ENCODE measurements around the gene CCNY. TPM values are rescaled to one million over a fixed set of nuclear protein-coding genes. Genes with fewer than 3 reads are reported as not detected.
A peak's percentile ranks its signal among the peaks of the same experiment; 100 is the strongest.

Gene CCNY
- total RNA-seq, 1 experiment from 2014 or later, result 42.1 TPM

DNA sequence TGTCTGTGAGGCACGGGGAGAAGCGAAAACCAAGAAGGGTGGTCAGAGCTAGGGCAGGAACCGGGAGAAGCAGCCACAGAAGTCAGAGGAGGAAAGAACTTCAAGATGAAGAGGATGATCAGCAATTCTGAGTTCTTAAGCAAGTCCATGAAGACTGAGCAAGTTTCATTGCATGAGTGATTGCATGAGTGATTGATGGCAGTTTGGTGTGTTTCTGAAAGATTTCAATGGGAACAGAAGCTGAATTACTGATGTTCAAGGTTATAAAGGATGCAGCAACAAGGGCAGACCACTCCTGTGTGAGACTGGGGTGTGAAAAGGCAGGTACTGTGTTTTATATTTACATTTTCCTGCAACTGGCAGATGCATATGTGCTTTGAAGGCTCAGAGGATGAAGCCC, 35.4 kb downstream of the CCNY start:
- no peak for DNase-seq (ENCODE audit: low read depth)
- in situ Hi-C loops (cut with HindIII; ENCODE audit: low pct_unique_long_range_greater_than_20kb, low sequenced_read_pairs), result no loop called here

DNA sequence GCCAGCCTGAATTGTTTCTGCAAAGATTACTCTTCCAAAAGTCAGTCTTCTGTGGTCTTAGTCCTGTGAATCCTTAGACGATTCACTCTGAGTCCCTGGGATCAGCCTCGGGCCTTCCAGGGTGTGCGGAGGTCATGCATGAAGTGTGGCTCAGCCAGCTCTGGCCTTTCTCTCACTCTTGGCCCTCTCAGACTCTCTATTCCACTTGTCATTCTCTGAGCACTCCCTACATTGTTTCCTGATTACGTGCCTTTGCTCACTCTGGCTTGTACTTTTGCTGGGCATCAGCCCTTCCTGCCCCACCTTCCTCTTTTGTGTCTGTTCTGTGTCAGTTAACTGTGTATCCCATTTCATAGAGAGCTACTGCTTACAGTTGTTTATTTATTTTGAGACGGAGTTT, 36.0 kb downstream of the CCNY start:
- in situ Hi-C loops (cut with HindIII; ENCODE audit: low pct_unique_long_range_greater_than_20kb, low sequenced_read_pairs), result no loop called here
- DNase-seq (ENCODE audit: low read depth), result peak; percentile 90

DNA sequence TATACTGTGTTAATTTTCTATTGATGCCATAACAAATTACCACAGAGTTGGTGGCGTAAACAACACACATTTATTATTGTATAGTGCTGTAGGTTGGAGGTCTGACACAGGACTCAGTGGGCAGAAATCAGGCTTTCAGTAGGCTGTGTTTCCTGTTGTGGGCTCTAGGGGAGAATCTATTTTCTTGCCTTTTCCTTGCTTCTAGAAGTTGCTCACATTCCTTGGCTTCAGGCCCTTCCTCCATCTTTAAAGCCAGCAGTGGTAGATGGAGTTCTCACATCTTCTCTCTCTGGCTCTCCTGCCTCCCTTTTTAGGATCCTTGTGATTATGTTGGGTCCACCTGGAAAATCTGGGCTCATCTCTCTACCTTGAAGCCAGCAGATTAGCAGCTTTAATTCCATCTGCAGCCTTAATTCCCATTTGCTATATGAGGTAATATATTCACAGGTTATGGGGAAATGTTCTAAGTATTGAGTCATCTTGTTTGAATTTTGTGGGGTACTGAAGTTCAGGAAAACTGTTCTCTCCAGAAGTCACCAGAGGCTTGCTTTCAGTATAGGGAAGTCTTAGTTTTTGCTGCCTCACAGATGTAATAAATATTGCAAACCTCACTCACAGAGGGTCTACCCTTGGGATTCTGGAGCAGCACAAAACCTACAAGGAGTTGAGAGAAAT, 38.9 kb downstream of the CCNY start:
- in situ Hi-C loops (cut with HindIII; ENCODE audit: low pct_unique_long_range_greater_than_20kb, low sequenced_read_pairs), result no loop called here
- DNase-seq (ENCODE audit: low read depth), result no peak

DNA sequence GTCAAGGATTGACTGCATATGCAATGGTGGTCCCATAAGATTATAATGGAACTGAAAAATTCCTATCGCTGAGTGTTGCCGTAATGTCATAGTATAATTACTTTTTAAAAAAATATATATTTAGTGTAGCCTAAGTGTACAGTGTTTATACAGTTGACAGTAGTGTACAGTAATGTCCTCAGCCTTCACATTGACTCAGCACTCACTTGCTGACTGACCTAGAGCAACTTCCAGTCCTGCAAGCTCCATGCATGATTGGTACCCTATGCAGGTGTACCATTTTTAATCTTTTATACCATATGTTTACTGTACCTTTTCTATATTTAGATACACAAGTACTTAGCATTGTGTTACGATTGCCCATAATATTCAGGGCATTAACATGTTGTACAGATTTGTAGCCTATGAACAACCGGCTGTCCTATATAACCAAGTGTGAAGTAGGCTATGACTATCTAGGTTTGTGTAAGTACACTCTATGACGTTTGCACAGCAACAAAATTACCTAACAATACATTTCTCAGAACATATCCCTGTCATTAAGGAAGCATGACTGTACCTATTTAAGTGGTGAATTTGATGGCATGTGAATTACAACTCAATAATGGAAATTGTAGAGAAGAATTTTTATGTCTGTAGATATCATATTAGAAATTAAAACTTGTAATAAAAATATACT, 40.9 kb downstream of the CCNY start:
- no peak for DNase-seq (ENCODE audit: low read depth)
- in situ Hi-C loops (cut with HindIII; ENCODE audit: low pct_unique_long_range_greater_than_20kb, low sequenced_read_pairs), result no loop called here

DNA sequence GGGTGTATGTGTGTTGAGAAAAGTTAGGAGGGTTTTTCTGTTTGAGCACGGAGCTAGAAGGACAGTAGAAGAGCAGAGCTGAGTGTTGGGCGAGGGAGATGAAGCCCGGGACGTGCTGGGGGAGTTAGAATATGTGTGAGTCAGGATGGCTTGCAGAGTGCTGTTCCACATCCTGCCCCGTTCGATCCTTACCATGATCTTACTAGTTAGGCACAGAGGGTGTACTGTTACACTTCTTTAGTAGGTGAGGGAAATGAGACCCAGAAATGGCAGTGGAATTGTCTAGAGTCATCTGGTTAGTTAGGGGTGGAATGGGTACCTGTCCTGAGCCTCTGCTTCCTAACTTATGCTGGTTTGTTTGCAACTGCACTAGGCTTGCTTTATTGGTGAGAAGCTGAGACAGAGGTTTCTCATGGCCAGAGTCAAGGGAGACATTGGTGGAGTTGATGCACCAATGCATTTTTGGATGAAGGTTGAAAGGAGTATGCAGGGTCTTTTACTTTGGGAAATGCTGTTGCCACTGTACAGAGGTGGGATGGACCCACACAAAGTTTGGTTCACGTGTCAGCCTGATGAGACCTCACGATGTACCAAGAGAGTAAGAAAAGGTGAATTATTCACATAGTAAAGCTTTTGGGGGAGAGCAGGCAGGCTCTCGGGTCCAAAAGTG, 42.4 kb downstream of the CCNY start:
- DNase-seq (ENCODE audit: low read depth), result no peak
- in situ Hi-C loops (cut with HindIII; ENCODE audit: low pct_unique_long_range_greater_than_20kb, low sequenced_read_pairs), result no loop called here

DNA sequence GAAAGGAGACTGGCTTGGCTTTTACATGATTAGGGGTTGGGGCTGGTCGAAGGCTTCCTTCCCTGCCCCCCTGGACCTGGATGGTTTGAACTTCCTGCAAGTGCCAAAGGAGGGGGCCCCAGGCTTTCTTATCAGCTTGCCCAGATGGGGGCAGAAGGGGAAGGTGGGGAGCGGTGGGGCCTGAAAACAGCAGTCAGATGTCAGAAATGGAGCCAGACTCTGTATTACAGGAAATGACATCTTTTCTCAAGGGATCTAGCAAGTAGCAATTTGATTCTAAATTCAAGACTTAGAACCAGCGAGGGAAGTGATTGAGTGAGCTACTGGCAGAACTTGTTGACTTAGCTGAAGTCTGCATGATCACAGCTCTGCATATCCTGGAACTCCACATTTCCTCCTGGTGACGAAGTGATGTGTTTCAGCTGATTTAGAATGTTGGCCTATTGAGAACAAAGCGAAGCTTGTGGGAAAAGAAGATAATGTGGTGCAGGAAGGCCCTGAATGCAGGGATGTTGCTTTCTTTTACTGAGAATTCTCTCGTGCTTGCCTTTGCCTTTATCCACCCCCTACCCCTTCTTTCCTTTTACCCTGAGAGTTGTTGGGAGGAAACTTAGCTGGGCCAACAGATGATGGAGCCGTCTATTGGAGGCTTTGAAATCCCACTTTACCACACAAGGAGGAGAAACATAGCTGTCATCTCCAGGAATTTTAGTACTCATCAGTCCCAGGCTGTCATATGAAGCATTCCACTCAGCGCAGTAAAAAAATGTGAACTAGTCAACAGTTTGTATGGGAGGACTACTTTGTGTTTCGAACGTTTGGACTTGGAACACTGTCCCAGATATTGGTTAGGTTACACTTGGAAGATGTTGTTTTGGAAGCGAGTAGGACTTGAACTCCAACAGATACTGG, 43.2 kb downstream of the CCNY start:
- in situ Hi-C loops (cut with HindIII; ENCODE audit: low pct_unique_long_range_greater_than_20kb, low sequenced_read_pairs), result no loop called here
- no peak for DNase-seq (ENCODE audit: low read depth)

DNA sequence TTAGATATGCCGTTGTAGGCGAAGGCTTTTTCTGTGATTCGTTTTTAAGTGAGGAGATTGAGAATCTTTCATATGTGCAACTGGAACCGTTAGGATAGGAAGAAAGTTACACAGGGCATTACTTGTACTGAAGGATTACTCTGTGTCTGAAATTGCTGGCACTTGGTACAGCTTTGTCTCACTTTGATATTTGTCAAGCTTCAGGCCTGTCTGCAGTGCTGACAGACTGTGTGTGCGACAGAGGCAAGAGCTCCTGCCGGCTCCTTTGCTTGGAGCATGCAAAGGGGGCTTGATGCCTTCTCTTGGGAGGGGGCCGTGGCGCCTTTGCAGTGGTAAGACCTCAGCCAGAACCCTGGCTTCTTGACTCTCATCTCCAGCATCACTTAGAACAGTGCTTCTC, 45.8 kb downstream of the CCNY start:
- no peak for DNase-seq (ENCODE audit: low read depth)
- in situ Hi-C loops (cut with HindIII; ENCODE audit: low pct_unique_long_range_greater_than_20kb, low sequenced_read_pairs), result no loop called here

DNA sequence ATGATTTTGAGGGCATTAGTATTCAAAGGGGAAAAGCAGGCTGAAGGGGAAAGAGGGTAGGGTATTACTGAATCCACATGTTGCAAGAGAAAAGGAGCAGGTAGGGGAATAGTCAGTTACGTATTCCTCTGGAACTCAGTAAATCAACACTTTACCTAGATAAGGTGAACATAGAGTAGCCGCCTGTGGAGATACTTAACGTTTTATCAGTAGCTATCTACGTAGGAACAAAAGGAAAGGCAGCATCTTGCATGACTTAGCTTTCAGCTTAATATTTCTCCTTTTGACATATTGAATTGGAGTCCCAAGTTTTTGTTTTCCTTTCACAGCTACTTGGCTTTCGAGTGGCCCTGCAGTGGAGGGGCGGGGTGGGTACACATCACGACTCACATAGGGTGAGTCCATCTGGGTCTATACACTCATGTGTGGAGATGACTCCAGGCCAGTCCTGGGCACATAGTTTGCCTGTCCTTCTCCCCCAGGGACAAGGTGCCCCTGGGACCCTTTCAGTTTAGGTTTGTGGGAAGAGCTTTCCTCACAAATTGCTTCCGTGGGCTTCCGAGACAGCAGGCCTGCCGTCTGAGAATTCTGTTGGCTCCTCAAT, 48.1 kb downstream of the CCNY start:
- no peak for DNase-seq (ENCODE audit: low read depth)
- in situ Hi-C loops (cut with HindIII; ENCODE audit: low pct_unique_long_range_greater_than_20kb, low sequenced_read_pairs), result no loop called here

DNA sequence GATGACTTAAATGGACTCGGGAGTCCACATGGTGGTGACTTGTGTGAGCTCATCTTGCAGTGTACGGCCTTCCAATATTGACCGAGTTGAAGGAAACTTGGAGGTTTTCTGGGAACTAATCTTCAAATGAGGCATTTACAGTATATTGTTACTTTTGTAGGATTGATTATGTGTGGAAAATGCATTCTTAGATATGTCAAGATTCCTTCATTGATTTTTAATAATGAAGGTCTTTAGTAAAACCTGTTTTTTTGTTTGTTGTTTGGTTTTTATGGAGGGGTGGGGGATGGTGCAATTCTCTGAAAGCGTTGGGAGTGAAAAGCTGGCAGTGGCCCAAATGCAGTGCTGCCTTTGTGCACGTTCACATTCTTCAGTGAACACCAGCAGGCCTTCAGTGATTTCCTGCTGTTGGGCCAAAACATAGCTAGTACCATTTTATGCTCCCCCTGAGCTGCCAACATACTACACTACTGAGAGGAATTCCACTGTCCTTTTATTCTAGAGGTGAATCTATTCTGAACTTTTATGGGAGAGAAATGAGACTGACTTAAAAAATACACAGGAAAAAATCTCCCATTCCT, 50.4 kb downstream of the CCNY start:
- in situ Hi-C loops (cut with HindIII; ENCODE audit: low pct_unique_long_range_greater_than_20kb, low sequenced_read_pairs), result no loop called here
- DNase-seq (ENCODE audit: low read depth), result no peak

DNA sequence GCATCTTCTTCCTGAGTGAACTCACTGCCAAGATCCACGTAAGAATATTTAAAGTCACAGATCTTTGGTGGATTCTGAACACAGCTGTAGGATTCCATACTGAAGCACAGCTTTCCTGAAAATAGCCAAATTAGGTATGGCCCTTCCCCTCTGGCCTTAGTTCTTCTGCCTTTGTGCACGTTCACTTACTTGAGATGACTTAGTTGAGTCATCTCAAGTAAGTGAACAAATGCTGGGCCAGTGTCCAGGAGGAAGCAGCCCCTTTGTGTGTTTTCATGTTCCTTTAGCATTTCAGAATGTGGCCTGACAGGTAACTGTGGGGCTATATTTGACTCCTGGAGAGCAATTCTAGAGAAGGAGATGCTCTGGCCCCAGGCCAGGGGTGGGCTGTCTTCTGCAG, 51.5 kb downstream of the CCNY start:
- no peak for DNase-seq (ENCODE audit: low read depth)
- in situ Hi-C loops (cut with HindIII; ENCODE audit: low pct_unique_long_range_greater_than_20kb, low sequenced_read_pairs), result no loop called here

DNA sequence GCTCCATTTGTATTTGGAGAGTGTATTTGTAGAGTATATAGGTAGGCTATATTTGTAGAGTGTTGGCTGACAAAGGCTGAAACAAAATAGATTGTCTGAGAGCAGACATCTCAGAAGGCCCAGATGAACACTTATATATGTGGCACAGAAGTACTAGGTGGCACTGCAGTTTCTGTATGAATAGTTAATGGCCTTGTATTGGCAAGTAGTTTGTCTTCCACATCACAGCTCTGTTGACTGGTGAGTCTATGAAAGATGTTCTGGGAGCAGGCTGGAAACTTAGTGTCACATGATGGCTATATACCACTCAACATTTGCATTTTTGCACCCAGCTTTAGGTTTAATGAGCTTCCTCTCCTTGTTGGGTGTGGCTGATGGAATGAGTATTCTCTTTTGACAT, 51.9 kb downstream of the CCNY start:
- no peak for DNase-seq (ENCODE audit: low read depth)
- in situ Hi-C loops (cut with HindIII; ENCODE audit: low pct_unique_long_range_greater_than_20kb, low sequenced_read_pairs), result no loop called here

DNA sequence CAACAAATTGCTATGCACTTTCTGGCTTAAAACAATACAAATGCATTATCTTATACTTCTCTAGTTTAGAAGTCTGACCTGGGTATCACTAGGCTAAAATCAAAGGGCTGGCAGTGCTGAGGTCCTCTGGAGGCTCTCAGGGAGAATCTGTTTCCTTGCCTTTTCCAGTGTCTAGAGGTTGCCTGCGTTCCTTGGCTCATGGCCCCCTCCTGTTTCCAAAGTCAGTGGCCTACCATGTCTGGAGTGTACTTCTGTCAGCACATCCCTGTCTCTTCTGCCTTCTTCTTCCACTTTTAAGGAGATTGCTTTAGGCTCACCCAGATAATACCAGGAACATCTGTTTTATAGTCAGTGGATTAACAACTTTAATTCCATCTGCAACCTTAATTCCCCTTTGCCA, 52.4 kb downstream of the CCNY start:
- in situ Hi-C loops (cut with HindIII; ENCODE audit: low pct_unique_long_range_greater_than_20kb, low sequenced_read_pairs), result no loop called here
- DNase-seq (ENCODE audit: low read depth), result no peak

DNA sequence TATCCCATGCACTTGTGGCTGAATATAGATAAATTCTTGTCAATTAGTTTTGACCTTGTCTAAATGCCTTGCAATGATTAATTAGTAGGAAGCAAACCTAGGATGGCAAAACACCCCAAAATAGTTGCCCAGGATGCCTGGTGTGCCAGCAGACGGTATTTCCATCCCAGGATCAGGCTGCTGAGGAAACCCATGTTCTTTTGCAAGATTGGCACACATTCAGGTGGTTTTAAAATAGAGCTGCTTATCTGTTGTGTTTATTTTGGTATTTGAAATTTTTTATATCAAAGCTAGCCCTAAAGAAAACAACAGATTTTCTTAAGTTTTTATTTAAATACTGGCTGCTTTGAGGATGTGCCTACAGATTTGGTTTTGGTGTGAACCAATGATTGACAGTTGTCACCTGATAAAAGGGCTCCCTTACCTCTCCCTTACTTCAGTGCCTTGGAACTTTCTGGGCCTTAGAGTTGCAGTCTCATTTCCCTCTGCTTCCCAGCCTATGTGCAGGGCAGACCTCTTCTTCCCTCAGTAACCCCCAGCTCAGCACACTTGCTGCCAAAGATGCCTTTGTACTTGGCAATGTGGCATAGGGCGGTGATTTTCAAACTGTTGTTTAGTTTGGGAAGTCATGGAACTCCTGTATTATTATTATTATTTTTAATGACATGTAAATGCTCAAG, 54.0 kb downstream of the CCNY start:
- no peak for DNase-seq (ENCODE audit: low read depth)
- in situ Hi-C loops (cut with HindIII; ENCODE audit: low pct_unique_long_range_greater_than_20kb, low sequenced_read_pairs), result no loop called here

DNA sequence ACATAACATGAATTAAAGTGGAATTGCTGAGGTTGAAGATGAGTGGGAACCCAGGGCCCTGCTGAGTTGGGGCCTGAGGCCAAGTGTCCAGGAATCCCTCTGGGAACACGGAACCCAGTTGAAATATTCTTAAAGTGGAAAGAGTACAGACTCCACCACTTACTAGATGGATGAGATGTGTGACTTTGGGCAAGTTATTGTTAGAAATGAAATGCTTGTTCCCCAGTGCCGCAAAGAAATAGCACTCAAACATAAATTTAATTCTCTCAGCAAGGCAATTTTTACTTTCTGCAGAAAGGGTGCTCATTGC, 54.5 kb downstream of the CCNY start:
- in situ Hi-C loops (cut with HindIII; ENCODE audit: low pct_unique_long_range_greater_than_20kb, low sequenced_read_pairs), result no loop called here
- DNase-seq (ENCODE audit: low read depth), result no peak

DNA sequence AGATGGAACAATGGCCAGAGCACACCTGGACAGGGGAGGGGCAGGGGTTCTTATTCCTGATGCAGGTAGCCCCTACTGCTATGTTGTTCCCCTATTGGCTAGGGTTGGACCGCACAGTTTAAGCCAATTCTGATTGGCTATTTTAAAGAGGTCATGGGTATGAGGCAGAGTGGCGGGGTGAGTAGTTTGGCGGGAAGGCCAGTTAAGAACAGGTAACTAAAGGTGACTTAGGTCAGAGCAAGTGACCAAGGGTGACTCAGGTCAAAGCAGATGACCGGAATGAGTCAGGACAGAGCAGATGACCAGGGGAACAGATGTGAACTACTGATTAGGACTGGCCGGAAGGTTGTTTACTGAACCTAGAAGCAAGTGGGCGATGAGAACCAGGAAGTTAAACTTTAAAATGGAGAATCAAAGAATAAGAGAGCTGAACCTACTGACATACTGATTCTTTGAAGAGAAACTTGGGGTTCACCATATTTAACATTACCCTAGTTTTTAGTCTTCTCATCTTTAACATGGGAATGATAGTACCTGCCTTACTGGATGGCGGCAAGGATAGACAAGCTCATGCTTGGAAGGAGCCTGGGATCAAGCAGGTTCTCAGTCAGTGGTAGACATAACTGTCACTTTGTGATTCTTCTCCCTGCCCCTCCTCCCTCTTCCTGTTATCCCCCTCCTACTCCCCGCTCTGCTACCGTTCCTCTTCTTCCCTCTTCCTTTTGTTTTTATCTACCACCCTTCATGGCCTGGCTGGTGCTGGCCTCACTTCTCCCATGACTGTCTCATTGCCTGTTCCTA, 55.0 kb downstream of the CCNY start:
- in situ Hi-C loops (cut with HindIII; ENCODE audit: low pct_unique_long_range_greater_than_20kb, low sequenced_read_pairs), result no loop called here
- no peak for DNase-seq (ENCODE audit: low read depth)

DNA sequence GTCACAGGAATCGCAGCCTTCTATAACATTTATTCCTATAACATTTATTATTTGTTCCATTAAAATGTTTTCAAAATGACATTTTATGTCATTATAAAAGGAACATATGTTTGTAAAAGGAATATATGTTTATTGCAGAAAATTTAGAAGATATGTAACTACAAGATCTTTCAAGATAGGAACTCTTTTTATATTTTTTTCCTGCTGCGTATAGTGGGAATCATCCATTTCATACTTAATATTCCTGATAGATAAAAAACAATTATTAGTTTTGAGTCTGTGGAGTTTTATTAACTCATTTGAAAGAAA, 55.6 kb downstream of the CCNY start:
- DNase-seq (ENCODE audit: low read depth), result no peak
- in situ Hi-C loops (cut with HindIII; ENCODE audit: low pct_unique_long_range_greater_than_20kb, low sequenced_read_pairs), result no loop called here
